Renal pelvis (tissue), 4 donors: ENCODE results near the gene URM1. TPM values are rescaled to one million over a fixed set of nuclear protein-coding genes. Genes with fewer than 3 reads are reported as not detected.

Experiments
- DNase-seq: peaks from one replicate; pipeline ENCODE4 v3.0.0-alpha.2; 2013
- polyA plus RNA-seq, 3 donors: library from polyadenylated mRNA; unstranded; fragments of 120-200 nt; gene quantifications; one replicate each; pipeline ENCODE4 v1.2.1, GENCODE V29; 2013; ENCODE audit not compliant: insufficient read length in 3 of 3

Gene URM1
- polyA plus RNA-seq, 3 donors: 60.5 to 70.8 (median 64.7) TPM

GRCh38 chr9:128383007-128383753 is 12.0 kb downstream of the URM1 start:
- no peak for DNase-seq

- DNase-seq: no peak
These were observed 12.6 kb downstream of the URM1 start for GRCh38 chr9:128383791-128384190.

GRCh38 chr9:128384801-128385495 is 13.8 kb downstream of the URM1 start:
- DNase-seq: no peak

GRCh38 chr9:128385496-128386460 is 14.6 kb downstream of the URM1 start:
- no peak for DNase-seq

DNA sequence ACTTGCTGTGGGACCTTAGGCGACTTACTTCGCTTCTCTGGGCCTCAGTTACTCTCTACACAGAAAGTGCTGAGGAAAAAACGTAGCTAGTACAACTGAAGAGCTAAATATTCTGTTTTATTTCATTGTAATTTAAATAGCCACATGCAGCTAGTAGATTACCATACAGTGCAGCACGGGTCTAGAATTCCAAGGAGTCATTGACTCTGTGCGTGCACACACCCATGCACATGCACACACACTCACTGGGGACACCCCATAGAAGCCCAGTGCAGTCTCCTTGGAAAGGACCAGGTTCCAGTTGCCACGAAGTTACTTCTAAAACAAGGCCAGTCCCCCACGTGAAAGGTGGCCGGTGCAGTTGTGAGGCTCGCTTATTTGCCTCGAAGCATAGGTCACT is 17.0 kb downstream of the URM1 start:
- no peak for DNase-seq

DNA sequence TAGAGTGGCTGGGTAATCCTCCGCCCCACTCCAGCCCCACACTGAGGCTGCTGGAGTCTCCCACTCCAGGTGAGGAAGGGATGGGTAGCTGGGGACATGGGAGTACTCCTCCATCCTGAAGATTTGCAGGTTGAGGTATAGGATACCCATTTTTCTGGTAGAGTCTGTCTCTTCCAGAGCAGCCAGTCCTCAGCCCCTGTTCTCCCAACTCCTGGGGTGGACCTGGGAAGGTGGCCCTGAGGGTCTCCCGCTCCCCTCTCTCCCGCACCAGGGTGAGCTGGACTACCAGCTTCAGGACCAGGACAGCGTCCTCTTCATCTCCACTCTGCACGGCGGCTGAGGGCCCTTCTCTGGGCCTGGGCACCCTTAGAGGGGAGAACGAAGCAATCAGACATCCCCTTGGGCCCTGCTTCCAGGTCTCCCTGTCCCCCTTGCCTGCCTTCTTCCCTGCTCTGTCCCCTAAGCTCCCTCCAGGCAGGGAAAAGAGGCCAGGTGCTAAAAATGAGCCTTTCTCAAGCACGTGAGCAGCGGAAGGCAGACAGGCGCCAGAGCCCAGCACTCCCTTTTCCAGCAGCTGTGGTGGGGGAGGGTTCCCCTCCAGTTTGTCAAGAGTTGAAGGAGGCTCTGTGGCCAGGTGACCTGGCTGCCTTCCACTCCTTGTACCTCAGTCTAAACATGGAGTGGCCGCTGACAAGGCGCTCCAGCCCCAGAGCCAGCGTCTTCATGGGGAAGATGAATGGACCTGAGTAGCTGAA is 18.4 kb downstream of the URM1 start:
- no peak for DNase-seq

DNA sequence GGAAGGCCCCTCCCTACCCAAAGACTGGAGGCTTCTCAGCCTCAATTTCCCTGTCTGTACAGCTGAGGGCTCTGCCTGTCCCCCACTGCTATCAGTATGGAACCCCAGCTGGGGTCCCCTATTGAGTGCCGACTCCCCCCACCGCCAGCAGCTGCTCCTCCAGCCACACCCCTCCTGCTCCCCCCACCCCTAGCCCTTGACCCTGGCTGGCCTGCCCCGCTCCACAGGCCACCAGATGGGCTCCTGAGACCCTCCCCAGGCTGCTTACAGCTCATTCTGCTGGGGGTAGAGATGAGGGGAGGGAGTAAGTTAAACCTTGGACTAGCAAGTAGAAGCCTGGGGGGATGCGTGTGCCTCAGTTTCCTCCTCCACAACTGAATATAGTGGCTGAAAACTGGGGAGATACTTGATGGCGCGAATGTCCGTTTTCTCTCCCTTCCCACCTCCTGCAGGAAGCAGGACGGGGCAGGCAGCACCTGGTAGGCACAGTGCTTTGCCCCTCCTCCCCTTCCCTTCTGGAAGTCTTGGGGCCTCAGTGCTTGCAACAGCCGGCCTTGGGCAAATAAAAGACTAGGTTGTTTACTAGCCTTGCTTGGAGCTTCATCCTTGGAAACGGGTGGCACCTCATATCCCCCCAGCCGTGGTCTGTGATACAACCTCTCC is 19.1 kb downstream of the URM1 start:
- DNase-seq: no peak

- DNase-seq: no peak
These were observed 19.9 kb downstream of the URM1 start for GRCh38 chr9:128390813-128391711.

DNA sequence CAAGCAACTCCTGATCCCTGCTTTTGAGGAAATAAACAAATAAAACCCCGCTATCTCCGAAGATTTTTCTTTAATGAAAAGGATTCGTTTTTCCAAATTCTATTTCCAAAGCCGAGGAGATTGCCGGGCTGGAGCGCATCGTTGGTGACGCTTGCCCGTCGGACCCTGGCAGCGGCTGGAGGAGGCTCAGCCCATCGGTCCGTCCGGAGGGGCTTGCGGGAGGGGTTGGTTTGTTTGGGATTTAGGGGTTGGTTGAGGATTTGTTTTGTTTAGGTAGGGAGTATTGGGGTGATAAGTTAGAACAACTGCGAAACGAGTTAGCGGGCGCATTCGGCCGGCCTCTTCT is 20.8 kb downstream of the URM1 start:
- no peak for DNase-seq

DNA sequence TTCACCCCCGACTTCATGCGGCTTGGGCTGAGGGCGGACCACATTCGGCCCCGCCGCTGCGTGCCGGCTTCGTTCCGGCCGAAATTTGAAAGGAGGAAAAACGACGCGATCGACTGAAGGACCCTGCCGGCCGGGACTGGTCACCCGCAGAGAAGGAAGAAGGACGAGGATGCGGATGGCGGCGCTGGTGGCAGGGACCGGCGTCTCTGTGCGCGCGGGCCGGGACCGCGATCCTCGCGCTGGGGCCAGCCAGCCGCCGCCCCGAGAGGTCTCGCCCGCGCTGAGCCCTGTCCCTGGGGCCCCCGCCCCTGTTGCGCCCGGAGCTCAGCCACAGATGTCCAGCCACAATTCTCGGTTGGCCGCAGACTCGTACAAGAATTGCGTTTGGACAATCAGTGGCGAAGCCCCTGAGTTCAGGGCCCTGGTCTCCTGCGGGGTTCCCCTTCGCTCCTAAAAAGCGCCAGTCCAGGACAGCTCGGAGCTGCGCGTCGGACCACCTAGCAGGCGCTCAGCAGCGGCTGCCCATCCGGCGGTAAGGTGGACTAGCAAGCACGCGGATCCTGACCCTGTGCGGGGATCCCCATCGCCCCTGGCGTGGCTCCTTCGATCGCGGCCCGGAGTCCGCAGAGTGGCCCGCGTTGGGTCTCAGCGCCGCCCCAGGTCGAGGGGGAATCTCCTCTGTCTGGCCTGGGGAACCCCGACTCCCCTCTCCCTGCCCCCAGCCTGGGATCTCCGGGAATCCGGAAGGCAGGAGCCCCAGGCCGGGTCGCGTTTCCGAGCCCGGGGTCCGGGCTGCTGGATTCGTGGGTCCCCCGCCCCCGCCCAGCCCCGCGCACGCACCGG is 21.3 kb downstream of the URM1 start:
- no peak for DNase-seq

DNA sequence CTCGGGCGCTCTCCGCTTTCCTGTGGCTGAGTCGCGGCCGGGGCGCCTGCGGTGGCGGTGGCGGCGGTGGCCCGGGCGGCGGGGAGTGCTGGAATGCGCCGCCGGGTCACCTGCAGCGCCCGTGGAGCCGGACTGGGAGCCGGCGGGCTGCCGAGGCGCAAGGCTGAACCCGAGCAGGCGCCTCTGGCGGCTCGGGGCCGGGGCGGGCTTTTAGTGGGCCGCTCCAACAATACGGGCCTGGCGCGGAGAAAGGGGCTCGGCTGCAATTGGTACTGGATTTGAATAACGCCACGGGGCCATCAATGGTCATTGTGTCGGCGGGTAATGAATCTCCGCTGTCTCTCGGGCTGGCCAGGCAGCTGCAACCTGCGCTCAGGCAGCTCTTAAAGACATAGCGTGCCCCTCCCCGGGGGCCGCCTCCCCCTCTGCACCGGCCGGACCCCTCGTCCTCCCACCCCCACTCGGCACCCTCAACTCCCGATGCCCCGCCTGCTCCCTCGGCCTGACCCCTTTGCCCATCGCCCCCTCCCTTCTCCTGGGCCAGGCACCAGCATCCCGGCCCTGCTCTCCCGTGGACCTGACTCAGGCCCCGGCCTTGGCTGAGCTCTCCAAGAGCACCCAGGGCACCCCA is 22.1 kb downstream of the URM1 start:
- no peak for DNase-seq

DNA sequence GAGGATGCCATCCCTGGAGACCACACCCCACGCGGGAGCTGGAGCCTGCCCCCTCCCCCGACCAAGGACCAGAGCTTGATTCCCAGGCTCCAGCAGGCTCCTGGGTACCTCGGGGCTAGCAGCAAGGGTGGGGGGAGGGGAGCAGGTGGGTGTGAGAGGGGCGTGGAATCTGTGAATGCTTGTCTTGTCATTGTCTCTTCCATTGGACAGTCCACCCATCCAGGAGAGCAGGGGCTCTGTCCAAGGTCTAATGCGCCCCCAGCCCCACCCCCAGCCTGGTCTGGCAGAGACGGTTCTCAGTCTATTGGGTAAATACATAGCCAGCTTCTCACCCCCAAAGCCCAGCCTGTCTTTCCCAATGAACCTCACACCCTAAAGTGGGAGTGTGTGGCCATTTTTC is 22.8 kb downstream of the URM1 start:
- DNase-seq: no peak

- DNase-seq: no peak
These were observed 23.4 kb downstream of the URM1 start for GRCh38 chr9:128394379-128395168.

- DNase-seq: no peak
These were observed 25.9 kb downstream of the URM1 start for GRCh38 chr9:128396970-128397613.

DNA sequence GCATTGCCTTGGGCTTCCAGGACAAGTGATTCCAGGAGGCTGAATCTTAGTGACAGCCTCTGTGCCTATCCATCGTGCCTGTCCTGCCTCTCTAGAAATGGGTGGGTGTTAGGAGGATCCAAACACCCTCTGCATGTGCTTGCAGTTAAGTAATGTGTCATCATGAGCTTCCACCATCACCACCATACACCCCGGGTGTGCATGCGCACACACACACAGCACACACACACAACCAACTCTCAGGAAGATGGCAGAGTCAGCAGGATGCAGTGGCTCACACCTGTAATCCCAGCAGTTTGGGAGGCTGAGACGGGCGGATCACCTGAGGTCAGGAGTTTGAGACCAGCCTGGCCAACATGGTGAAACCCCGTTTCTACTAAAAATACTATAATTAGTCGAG is 26.7 kb downstream of the URM1 start:
- no peak for DNase-seq

DNA sequence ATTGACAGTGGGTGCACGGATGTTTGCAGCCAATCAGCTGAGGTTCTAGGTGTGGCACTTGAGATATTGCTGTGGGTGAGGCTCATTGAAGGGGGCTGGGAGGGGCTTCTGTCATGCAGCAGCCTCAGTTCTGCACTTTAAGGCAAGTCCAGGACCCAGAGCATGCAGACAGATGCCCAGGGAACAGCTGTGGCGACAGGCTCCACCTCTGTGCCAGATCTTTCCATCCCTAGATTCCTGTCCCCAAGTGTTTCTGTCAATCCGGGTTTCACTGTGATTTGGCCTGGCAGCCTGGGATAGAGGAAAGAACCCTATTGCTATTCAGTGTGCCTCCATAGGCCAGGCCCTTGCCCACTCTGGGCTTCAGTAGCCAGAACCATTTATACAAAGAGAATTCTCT is 28.7 kb downstream of the URM1 start:
- DNase-seq: no peak

DNA sequence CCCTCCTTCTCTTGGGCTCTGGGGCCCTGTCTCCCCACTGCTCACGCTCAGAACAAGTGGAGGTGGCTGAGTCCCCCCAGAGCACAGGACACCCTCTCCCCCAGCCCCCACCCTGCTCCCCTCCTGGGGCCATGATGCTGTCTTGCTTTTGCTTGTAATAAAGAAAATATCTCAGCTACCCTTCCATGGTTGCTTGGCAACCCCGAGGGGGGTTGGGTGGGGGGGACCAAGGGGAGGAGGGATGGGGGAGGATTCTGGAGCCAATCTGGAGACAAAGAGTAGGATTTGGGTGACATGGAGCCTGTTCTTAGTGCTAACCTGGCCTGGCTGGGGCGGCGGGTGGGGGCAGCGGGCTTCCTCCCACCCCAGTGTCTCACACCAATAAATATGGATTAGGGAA is 33.4 kb downstream of the URM1 start:
- DNase-seq: no peak
